Eye (tissue), 1 donor: ENCODE results near the gene DLG5.
A peak's percentile ranks its signal among the peaks of the same experiment; 100 is the strongest.

ENCODE experiments used
- DNase-seq: peaks from one replicate; pipeline ENCODE4 v3.0.0-alpha.2; 2015

The DLG5 gene

GRCh38 chr10:77841711-77842375 is 84.7 kb downstream of the DLG5 start:
- DNase-seq = no peak

- DNase-seq = no peak
Measured at GRCh38 chr10:77840636-77841035, 85.9 kb downstream of the DLG5 start.

- peak; percentile 18 for DNase-seq
Measured at GRCh38 chr10:77837925-77838595, 88.5 kb downstream of the DLG5 start.

- DNase-seq = peak; percentile 68
Measured at GRCh38 chr10:77837248-77837924, 89.2 kb downstream of the DLG5 start.

- DNase-seq = no peak
Measured at GRCh38 chr10:77836299-77836820, 90.2 kb downstream of the DLG5 start.

- DNase-seq = no peak
Measured at GRCh38 chr10:77835669-77836086, 90.9 kb downstream of the DLG5 start.

- DNase-seq = no peak
Measured at GRCh38 chr10:77834943-77835668, 91.4 kb downstream of the DLG5 start.

- DNase-seq = no peak
Measured at GRCh38 chr10:77834540-77834939, 92.0 kb downstream of the DLG5 start.

- no peak for DNase-seq
Measured at GRCh38 chr10:77833792-77834191, 92.8 kb downstream of the DLG5 start.

GRCh38 chr10:77833225-77833624 is 93.3 kb downstream of the DLG5 start:
- DNase-seq = no peak

- no peak for DNase-seq
Measured at GRCh38 chr10:77832238-77832637, 94.3 kb downstream of the DLG5 start.

GRCh38 chr10:77829356-77829755 is 97.2 kb downstream of the DLG5 start:
- no peak for DNase-seq

GRCh38 chr10:77828377-77828776 is 98.2 kb downstream of the DLG5 start:
- DNase-seq = no peak

GRCh38 chr10:77827366-77827765 is 99.2 kb downstream of the DLG5 start:
- DNase-seq = no peak

GRCh38 chr10:77825965-77826364 is 100.6 kb downstream of the DLG5 start:
- DNase-seq = no peak

- DNase-seq = no peak
Measured at GRCh38 chr10:77824908-77825307, 101.6 kb downstream of the DLG5 start.

GRCh38 chr10:77823811-77824542 is 102.6 kb downstream of the DLG5 start:
- DNase-seq = no peak

GRCh38 chr10:77821551-77821950 is 105.0 kb downstream of the DLG5 start:
- DNase-seq = no peak

GRCh38 chr10:77821036-77821435 is 105.5 kb downstream of the DLG5 start:
- DNase-seq = no peak

GRCh38 chr10:77820349-77820748 is 106.2 kb downstream of the DLG5 start:
- DNase-seq = no peak

GRCh38 chr10:77819210-77820112 is 107.1 kb downstream of the DLG5 start:
- DNase-seq = no peak
